Testis (tissue), 2 donors: ENCODE measurements around the gene SYT10.

ENCODE experiments used
- POLR2A ChIP-seq: fragments of 450-650 bp; IDR thresholded peaks from one replicate; pipeline ENCODE4 v1.6.1; 2017; ENCODE audit warnings: antibody characterized with exemption, mild to moderate bottlenecking, moderate library complexity
- TF ChIP-seq, protein P1 (sequence below), 3 experiments: fragments of 450-650 bp in 2 of 3; fragments of 200-600 bp in 1 of 3; sonication (generic) in 1 of 3; IDR thresholded peaks; one replicate each; pipeline ENCODE4 v1.5.1; 2016 to 2019; ENCODE audit warnings: antibody characterized with exemption in 3 of 3, mild to moderate bottlenecking in 2 of 3, moderate library complexity in 1 of 3

GRCh38 chr12:33484161-33484560 lies 44.5 kb upstream of the SYT10 start:
- TF ChIP-seq, protein P1, sequence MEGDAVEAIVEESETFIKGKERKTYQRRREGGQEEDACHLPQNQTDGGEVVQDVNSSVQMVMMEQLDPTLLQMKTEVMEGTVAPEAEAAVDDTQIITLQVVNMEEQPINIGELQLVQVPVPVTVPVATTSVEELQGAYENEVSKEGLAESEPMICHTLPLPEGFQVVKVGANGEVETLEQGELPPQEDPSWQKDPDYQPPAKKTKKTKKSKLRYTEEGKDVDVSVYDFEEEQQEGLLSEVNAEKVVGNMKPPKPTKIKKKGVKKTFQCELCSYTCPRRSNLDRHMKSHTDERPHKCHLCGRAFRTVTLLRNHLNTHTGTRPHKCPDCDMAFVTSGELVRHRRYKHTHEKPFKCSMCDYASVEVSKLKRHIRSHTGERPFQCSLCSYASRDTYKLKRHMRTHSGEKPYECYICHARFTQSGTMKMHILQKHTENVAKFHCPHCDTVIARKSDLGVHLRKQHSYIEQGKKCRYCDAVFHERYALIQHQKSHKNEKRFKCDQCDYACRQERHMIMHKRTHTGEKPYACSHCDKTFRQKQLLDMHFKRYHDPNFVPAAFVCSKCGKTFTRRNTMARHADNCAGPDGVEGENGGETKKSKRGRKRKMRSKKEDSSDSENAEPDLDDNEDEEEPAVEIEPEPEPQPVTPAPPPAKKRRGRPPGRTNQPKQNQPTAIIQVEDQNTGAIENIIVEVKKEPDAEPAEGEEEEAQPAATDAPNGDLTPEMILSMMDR (IDR thresholded peaks at IDR 0.05), result no peak
- no peak for TF ChIP-seq POLR2A
